Breast epithelium (tissue), 4 donors: Measurements from ENCODE around the gene MMP7. TPM values are rescaled to one million over a fixed set of nuclear protein-coding genes. Genes with fewer than 3 reads are reported as not detected.

ENCODE experiments used
- DNase-seq, 2 donors: peaks; one replicate each; pipeline ENCODE4 v3.0.0-alpha.2; 2019; ENCODE audit warnings: low spot score in 2 of 2
- H3K27ac ChIP-seq, 2 donors: fragments of 200-600 bp; sonication (generic) in 1 of 2; one replicate each; pipeline ENCODE4 v1.5.1; 2016 to 2019; ENCODE audit warnings: mild to moderate bottlenecking in 1 of 2
- H3K27me3 ChIP-seq, 2 donors: fragments of 200-600 bp; sonication (generic) in 1 of 2; one replicate each; pipeline versions ENCODE4 v1.5.1 to v1.6.0; 2017 to 2019; ENCODE audit warnings: control low read depth in 1 of 2, mild to moderate bottlenecking in 1 of 2
- H3K36me3 ChIP-seq: fragments of 200-600 bp; one replicate; pipeline ENCODE4 v1.5.1; 2019
- H3K4me1 ChIP-seq, 2 donors: fragments of 200-600 bp; sonication (generic); one replicate each; pipeline ENCODE4 v1.5.1; 2016 to 2019; ENCODE audit warnings: control low read depth in 1 of 2
- H3K4me3 ChIP-seq, 3 donors: fragments of 200-600 bp; sonication (generic); 1 replicate in 2 of 3; 2 replicates in 1 of 3; pipeline ENCODE4 v1.5.1; 2016 to 2019; ENCODE audit warnings: mild to moderate bottlenecking in 3 of 3, moderate library complexity in 2 of 3
- H3K9me3 ChIP-seq, 2 donors: fragments of 200-600 bp; sonication (generic) in 1 of 2; one replicate each; pipeline ENCODE4 v1.5.1; 2016 to 2019; ENCODE audit warnings: control low read depth in 1 of 2
- CTCF ChIP-seq, 3 donors: fragments of 450-650 bp; IDR thresholded peaks; one replicate each; pipeline ENCODE4 v1.5.1; 2016 to 2017; ENCODE audit warnings: antibody characterized with exemption in 3 of 3, mild to moderate bottlenecking in 3 of 3, moderate library complexity in 3 of 3
- POLR2A ChIP-seq: fragments of 450-650 bp; IDR thresholded peaks from one replicate; pipeline ENCODE4 v1.6.1; 2016; ENCODE audit warnings: antibody characterized with exemption, mild to moderate bottlenecking, moderate library complexity
- POLR2AphosphoS5 ChIP-seq, 3 donors: sonication (generic); formaldehyde crosslinking; IDR thresholded peaks; one replicate each; pipeline ENCODE4 v1.6.1; 2017; ENCODE audit warnings: antibody characterized with exemption in 3 of 3
- intact Hi-C: fragments of 100-400 bp; cut with DNase I; formaldehyde crosslinking; loops from one replicate; pipeline ENCODE4 v1.15.1; 2023; ENCODE audit warnings: low total_unique reads
- total RNA-seq, 3 donors: library from RNA; depleted of rRNA; stranded (reverse); fragments of >200 nt; gene quantifications; one replicate each; pipeline ENCODE4 v1.1.0, GENCODE V29; 2016

MMP7 gene
- total RNA-seq, 3 donors from 2014 or later, result 2.1 to 1,213 (median 247) TPM

- H3K27me3 ChIP-seq, result no peaks in the 10 kb centered on the region
- no peaks in the 10 kb centered on the region for H3K36me3 ChIP-seq
- no peaks in the 10 kb centered on the region for H3K4me1 ChIP-seq
- H3K27ac ChIP-seq, result no peak overlapping the region
- DNase-seq, result no peak
- no peaks in the 10 kb centered on the region for H3K9me3 ChIP-seq
- no peak for TF ChIP-seq POLR2A
- intact Hi-C loops, result no loop called here
- H3K4me3 ChIP-seq, result peak overlapping the region in 1 of 3 donors; percentile 31
These were observed 2.9 kb downstream of the MMP7 start for GRCh38 chr11:102527684-102528083.

DNA sequence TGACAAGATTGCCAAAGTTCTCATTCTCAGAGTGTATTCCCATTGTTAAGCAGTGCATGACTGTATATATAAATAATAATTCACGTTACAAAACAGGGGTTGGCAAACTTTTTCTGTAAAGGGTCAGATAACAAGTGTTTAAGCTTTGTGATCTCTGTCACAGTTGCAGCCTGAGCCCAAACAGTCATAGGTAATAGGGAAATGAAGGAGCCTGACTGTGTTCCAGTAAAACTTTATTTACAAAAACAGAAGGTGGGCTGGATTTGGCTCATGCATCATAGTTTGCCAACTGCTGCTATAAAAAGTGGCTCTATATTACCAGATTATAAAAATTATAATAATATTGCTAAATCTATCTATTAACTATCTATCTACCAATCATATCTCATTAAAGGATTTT, 3.5 kb downstream of the MMP7 start:
- Histone ChIP-seq H3K4me3 (no peak overlapping the region), H3K36me3 (no peaks in the 10 kb centered on the region), H3K27ac (no peak overlapping the region), H3K9me3 (no peaks in the 10 kb centered on the region), H3K27me3 (no peaks in the 10 kb centered on the region), H3K4me1 (no peaks in the 10 kb centered on the region)
- intact Hi-C loops, result no loop called here
- no peak for DNase-seq
- no peak for TF ChIP-seq POLR2AphosphoS5 (IDR thresholded peaks at IDR 0.05)
- TF ChIP-seq CTCF (IDR thresholded peaks at IDR 0.05), result no peak
- TF ChIP-seq POLR2A, result no peak

DNA sequence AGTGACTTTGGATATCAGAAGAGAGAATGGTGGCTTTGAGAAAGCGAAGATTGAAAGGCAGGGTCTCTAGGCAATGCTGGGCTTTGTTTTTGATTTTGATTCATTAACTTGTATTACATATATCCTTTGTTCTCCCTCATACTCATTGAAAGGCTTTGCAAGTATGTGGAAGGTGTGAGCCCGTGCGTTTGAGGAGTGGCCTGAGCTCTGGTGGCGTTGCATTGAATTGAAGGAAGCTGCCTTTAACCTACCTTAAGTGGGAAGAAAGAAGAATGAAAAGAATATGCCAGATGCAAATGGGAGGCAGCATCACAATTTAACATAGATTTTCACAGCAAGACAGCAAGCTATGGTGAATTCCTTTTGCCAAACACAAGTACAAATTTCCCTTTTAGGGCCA, 6.7 kb downstream of the MMP7 start:
- no peak overlapping the region for H3K4me3 ChIP-seq
- H3K9me3 ChIP-seq, result no peaks in the 10 kb centered on the region
- H3K27me3 ChIP-seq, result no peaks in the 10 kb centered on the region
- H3K36me3 ChIP-seq, result no peaks in the 10 kb centered on the region
- TF ChIP-seq POLR2AphosphoS5 (IDR thresholded peaks at IDR 0.05) (no peak), CTCF (IDR thresholded peaks at IDR 0.05) (no peak), POLR2A (no peak)
- no peak for DNase-seq
- no peak overlapping the region for H3K27ac ChIP-seq
- H3K4me1 ChIP-seq, result no peaks in the 10 kb centered on the region
- intact Hi-C loops, result no loop called here

DNA sequence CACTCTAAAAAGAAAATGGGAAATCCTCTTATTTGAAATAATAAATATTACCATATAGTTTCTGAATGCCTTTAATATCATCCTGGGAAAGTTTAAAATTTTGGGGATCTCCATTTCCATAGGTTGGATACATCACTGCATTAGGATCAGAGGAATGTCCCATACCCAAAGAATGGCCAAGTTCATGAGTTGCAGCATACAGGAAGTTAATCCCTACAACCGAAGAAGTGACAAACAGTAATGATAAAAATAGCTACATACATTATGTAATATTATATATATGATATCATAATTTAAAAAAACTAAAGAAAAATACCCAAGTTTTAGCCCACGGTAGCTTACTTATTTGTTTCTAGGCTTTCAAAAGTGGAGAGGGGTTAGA, 7.4 kb downstream of the MMP7 start:
- Histone ChIP-seq H3K36me3 (no peaks in the 10 kb centered on the region), H3K27me3 (no peaks in the 10 kb centered on the region), H3K9me3 (no peaks in the 10 kb centered on the region), H3K4me3 (no peak overlapping the region), H3K27ac (no peak overlapping the region), H3K4me1 (no peaks in the 10 kb centered on the region)
- TF ChIP-seq CTCF (IDR thresholded peaks at IDR 0.05) (no peak), POLR2AphosphoS5 (IDR thresholded peaks at IDR 0.05) (no peak), POLR2A (no peak)
- intact Hi-C loops, result no loop called here
- DNase-seq, result no peak

DNA sequence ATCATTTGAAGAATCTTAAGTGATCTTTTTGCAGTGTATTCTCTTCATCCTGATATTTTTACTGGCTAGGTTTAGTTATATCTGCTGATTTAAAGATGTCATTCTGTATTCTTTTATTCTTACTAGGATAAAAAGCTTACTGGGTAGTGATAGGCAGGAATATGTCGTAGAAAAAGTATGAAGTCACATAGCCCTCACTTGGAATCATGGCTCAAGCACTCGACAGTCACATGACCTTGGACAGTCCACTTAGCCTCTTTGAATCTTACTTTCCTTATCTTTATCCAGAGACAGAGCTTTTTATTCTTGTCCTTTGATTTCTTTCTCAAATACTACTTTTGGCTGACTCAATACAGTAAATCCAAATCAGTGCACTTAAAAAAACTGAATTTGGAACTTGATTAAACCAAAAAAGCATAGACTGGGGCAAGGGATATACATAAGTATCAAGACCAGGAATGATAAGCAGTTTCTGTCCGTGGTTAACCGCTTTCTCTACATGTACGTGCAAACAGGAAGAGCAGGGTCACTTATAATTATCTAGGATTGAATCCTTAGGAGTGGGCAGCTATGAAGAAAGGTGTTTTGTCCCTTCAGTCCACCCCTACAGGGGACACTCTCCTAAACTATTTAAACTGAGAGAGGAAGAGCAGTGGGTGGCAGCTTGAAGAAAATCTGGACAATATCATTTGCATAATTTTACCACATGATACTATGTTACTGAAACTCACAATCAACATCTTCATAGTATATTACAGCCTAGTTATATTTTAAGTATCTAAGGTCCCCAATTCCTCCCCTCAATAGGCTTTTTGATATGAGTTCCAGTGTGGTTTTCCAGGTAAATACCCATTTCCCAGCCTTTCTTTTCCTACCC, 8.0 kb downstream of the MMP7 start:
- Histone ChIP-seq H3K27ac (no peak overlapping the region), H3K9me3 (no peaks in the 10 kb centered on the region), H3K4me1 (no peaks in the 10 kb centered on the region), H3K4me3 (no peak overlapping the region), H3K27me3 (no peaks in the 10 kb centered on the region), H3K36me3 (no peaks in the 10 kb centered on the region)
- intact Hi-C loops, result no loop called here
- no peak for DNase-seq
- no peak for TF ChIP-seq CTCF (IDR thresholded peaks at IDR 0.05)
- TF ChIP-seq POLR2A, result no peak
- no peak for TF ChIP-seq POLR2AphosphoS5 (IDR thresholded peaks at IDR 0.05)
